Neural crest cell (in vitro differentiated cells): ENCODE measurements around the gene MYO1B. TPM values are rescaled to one million over a fixed set of nuclear protein-coding genes. Genes with fewer than 3 reads are reported as not detected.

Source experiments
- DNase-seq: peaks from one replicate; pipeline ENCODE4 v3.0.0; 2021; ENCODE audit warnings: low read depth, mixed read lengths, low spot score
- H3K27ac Mint-ChIP-seq: one replicate; pipeline ENCODE4 v1.8.0; 2021; ENCODE audit warnings: mild to moderate bottlenecking, mixed read lengths; ENCODE audit not compliant: unreplicated experiment
- H3K27me3 Mint-ChIP-seq: 2 replicates; pipeline ENCODE4 v1.8.0; 2021; ENCODE audit warnings: low read depth, mild to moderate bottlenecking, mixed read lengths
- H3K36me3 Mint-ChIP-seq: 2 replicates; pipeline ENCODE4 v1.8.0; 2021; ENCODE audit warnings: low read depth, mild to moderate bottlenecking, mixed read lengths
- H3K4me1 Mint-ChIP-seq: 2 replicates; pipeline ENCODE4 v1.8.0; 2021; ENCODE audit warnings: mixed read lengths
- H3K4me3 Mint-ChIP-seq: one replicate; pipeline ENCODE4 v1.8.0; 2021; ENCODE audit warnings: mild to moderate bottlenecking, mixed read lengths
- H3K9me3 Mint-ChIP-seq: 2 replicates; pipeline ENCODE4 v1.8.0; 2021; ENCODE audit warnings: mixed read lengths
- total RNA-seq: library from RNA; stranded (reverse); gene quantifications from 2 replicates; pipeline ENCODE4 v1.2.1, GENCODE V29; 2021
- TF ChIP-seq, protein P1 (sequence below): fragments of 200-600 bp; sonication (generic); conservative IDR thresholded peaks from 2 replicates; pipeline ENCODE4 v1.5.0; 2021; ENCODE audit warnings: antibody characterized with exemption, mild to moderate bottlenecking

Gene MYO1B
- total RNA-seq, 1 donor from 2014 or later = 116 TPM

DNA sequence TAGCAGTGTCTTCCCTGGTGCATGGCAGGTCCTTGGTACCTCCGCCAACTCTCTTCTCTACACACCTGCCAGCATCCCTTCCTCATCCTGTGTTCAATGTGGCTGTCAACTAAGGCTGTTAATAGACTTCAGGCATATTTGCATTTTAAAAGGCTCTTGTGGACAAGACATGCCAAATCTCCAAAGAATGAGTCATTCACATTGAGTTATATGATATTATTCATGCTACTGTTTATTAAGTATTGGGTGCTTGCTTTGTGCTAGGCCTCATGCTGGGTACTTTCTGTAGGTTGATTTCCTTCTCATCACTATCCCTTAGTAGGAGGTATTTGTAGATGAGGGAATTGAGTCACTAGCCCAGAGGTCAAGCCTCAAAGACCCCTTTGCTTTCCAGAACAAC lies 5.2 kb downstream of the MYO1B start:
- no peaks in the 10 kb centered on the region for H3K27me3 Mint-ChIP-seq
- TF ChIP-seq, protein P1, sequence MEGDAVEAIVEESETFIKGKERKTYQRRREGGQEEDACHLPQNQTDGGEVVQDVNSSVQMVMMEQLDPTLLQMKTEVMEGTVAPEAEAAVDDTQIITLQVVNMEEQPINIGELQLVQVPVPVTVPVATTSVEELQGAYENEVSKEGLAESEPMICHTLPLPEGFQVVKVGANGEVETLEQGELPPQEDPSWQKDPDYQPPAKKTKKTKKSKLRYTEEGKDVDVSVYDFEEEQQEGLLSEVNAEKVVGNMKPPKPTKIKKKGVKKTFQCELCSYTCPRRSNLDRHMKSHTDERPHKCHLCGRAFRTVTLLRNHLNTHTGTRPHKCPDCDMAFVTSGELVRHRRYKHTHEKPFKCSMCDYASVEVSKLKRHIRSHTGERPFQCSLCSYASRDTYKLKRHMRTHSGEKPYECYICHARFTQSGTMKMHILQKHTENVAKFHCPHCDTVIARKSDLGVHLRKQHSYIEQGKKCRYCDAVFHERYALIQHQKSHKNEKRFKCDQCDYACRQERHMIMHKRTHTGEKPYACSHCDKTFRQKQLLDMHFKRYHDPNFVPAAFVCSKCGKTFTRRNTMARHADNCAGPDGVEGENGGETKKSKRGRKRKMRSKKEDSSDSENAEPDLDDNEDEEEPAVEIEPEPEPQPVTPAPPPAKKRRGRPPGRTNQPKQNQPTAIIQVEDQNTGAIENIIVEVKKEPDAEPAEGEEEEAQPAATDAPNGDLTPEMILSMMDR = no peak
- no peaks in the 10 kb centered on the region for H3K9me3 Mint-ChIP-seq
- peaks cover 2% of the 10 kb centered on the region for H3K36me3 Mint-ChIP-seq
- DNase-seq = no peak
- H3K4me3 Mint-ChIP-seq = peak overlapping the region; percentile 68
- peaks cover 78% of the 10 kb centered on the region for H3K4me1 Mint-ChIP-seq
- no peak overlapping the region for H3K27ac Mint-ChIP-seq

DNA sequence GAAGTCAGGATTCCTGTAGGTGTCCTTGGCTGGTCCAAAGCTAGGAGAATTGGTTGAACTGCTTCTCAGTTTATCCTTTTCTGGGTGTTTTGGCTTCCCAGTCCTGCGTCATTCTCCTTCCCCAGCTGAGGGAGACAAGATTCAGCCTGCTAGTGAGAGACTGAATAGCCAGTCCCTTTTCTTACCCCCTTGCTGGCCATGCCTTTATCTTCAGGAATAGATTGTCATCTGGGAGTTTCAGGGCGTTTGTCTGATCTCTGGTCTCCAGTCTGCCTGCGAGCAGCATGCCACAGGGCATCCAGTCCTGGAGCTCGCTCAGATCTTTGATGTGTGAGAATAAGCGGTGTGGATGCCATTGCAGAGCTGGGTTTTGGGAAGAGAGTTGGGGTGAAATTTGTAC lies 5.8 kb downstream of the MYO1B start:
- Mint-ChIP-seq H3K9me3 (no peaks in the 10 kb centered on the region), H3K4me1 (peaks cover 84% of the 10 kb centered on the region), H3K36me3 (peaks cover 2% of the 10 kb centered on the region), H3K27me3 (no peaks in the 10 kb centered on the region), H3K4me3 (peak overlapping the region; percentile 35), H3K27ac (peak overlapping the region; percentile 69)
- no peak for DNase-seq
- TF ChIP-seq, protein P1 = no peak

DNA sequence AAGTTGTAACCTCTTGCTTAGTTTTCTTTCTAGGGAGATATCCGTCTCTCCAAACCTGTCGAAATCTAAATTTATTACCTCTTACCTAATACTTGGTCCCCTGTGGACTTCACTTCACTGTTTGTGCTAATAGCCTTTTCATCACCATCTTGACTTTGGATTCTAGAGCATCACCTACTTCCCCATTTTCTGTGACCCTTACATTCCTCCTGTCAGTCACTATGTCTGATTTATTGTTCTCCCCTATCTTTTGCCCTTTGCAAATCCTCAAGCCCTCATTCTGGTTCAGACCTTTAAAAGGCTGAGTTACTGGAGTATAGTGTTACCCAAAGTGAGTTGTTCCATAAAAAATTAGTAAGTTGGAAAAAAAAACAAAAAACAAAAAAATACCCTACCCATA lies 7.5 kb downstream of the MYO1B start:
- no peak for DNase-seq
- no peaks in the 10 kb centered on the region for H3K9me3 Mint-ChIP-seq
- H3K27me3 Mint-ChIP-seq = no peaks in the 10 kb centered on the region
- no peak overlapping the region for H3K27ac Mint-ChIP-seq
- TF ChIP-seq, protein P1 = no peak
- H3K4me3 Mint-ChIP-seq = no peak overlapping the region
- peaks cover 77% of the 10 kb centered on the region for H3K4me1 Mint-ChIP-seq
- peaks cover 1% of the 10 kb centered on the region for H3K36me3 Mint-ChIP-seq

DNA sequence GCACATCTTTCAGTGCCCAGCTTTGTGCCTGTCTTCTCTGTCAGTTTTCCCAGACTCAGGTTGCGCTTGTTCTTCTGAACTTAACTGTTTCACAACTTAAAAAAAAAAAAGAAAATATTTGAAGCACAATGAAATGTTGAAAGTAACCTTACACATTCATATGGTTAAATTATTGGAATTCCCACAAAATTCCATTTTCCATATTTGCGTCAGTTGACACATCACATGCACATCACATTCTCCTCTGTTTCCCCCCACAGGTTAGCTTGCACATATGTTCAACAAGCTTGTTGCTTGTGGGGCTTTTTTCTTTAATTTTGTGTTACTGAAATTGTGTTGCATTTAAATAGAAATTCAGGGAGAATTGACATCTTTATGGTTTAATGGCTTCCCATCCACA lies 8.3 kb downstream of the MYO1B start:
- TF ChIP-seq, protein P1 = no peak
- H3K9me3 Mint-ChIP-seq = no peaks in the 10 kb centered on the region
- peaks cover 72% of the 10 kb centered on the region for H3K4me1 Mint-ChIP-seq
- DNase-seq = no peak
- H3K27ac Mint-ChIP-seq = no peak overlapping the region
- H3K36me3 Mint-ChIP-seq = no peaks in the 10 kb centered on the region
- no peak overlapping the region for H3K4me3 Mint-ChIP-seq
- H3K27me3 Mint-ChIP-seq = no peaks in the 10 kb centered on the region

DNA sequence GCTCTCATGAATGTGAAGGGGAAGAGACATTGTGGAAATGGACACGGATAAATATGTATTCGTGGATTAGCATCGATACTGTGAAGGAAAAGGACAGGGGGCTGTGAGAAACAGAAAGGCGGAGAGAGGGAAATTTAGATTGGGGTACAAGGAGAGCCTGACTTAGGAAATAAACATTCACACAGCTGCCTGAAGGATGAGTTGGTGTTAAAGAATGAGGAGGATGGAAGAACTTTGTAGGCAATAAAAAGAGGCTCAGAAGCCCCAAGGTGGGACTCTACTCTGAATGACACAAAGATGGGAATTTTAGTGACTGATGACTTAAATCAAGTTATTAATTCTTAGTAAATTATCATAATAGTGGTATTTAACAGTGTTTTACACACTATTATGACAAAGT lies 10.1 kb downstream of the MYO1B start:
- TF ChIP-seq, protein P1 = no peak
- H3K4me1 Mint-ChIP-seq = peaks cover 67% of the 10 kb centered on the region
- H3K27ac Mint-ChIP-seq = no peak overlapping the region
- peaks cover 3% of the 10 kb centered on the region for H3K36me3 Mint-ChIP-seq
- no peaks in the 10 kb centered on the region for H3K9me3 Mint-ChIP-seq
- no peak for DNase-seq
- no peak overlapping the region for H3K4me3 Mint-ChIP-seq
- H3K27me3 Mint-ChIP-seq = no peaks in the 10 kb centered on the region
